ENCODE results near the gene EMC8.

DNA sequence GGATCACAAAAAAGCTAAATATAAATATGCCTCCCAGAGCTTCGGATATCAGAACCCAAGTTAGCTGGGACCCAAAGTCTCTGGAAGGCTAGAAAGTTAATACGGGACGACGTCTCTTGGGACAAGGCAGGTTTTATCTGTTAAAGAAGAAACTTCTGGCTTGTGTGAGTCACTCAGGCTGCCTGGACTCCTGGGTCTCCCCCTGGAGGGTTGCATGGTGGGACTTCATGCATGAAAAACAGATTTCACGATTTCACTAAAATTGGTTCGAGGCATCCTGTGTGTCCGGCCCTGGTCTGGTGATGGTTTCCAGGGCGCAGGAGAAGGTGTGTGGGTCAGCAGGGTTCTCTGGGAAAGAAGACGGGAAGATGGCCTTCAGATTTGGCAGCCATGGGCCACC lies 47.1 kb upstream of the EMC8 start:
- TF ChIP-seq, protein P1, sequence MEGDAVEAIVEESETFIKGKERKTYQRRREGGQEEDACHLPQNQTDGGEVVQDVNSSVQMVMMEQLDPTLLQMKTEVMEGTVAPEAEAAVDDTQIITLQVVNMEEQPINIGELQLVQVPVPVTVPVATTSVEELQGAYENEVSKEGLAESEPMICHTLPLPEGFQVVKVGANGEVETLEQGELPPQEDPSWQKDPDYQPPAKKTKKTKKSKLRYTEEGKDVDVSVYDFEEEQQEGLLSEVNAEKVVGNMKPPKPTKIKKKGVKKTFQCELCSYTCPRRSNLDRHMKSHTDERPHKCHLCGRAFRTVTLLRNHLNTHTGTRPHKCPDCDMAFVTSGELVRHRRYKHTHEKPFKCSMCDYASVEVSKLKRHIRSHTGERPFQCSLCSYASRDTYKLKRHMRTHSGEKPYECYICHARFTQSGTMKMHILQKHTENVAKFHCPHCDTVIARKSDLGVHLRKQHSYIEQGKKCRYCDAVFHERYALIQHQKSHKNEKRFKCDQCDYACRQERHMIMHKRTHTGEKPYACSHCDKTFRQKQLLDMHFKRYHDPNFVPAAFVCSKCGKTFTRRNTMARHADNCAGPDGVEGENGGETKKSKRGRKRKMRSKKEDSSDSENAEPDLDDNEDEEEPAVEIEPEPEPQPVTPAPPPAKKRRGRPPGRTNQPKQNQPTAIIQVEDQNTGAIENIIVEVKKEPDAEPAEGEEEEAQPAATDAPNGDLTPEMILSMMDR (IDR thresholded peaks at IDR 0.05; ENCODE audit: low read depth, low read length, missing input control) = no peak
- TF ChIP-seq, protein P2, sequence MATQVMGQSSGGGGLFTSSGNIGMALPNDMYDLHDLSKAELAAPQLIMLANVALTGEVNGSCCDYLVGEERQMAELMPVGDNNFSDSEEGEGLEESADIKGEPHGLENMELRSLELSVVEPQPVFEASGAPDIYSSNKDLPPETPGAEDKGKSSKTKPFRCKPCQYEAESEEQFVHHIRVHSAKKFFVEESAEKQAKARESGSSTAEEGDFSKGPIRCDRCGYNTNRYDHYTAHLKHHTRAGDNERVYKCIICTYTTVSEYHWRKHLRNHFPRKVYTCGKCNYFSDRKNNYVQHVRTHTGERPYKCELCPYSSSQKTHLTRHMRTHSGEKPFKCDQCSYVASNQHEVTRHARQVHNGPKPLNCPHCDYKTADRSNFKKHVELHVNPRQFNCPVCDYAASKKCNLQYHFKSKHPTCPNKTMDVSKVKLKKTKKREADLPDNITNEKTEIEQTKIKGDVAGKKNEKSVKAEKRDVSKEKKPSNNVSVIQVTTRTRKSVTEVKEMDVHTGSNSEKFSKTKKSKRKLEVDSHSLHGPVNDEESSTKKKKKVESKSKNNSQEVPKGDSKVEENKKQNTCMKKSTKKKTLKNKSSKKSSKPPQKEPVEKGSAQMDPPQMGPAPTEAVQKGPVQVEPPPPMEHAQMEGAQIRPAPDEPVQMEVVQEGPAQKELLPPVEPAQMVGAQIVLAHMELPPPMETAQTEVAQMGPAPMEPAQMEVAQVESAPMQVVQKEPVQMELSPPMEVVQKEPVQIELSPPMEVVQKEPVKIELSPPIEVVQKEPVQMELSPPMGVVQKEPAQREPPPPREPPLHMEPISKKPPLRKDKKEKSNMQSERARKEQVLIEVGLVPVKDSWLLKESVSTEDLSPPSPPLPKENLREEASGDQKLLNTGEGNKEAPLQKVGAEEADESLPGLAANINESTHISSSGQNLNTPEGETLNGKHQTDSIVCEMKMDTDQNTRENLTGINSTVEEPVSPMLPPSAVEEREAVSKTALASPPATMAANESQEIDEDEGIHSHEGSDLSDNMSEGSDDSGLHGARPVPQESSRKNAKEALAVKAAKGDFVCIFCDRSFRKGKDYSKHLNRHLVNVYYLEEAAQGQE (IDR thresholded peaks at IDR 0.05) = no peak
- no peak for TF ChIP-seq RAD21 (IDR thresholded peaks at IDR 0.05)

Measured in liver (tissue), 3 donors.